ENCODE measurements around the gene COX6A2. TPM values are rescaled to one million over a fixed set of nuclear protein-coding genes. Genes with fewer than 3 reads are reported as not detected.

COX6A2 gene
- total and polyA plus RNA-seq, 2 experiments from 2014 or later = 40.7 to 166 TPM

- Histone ChIP-seq H3K9me3 (ENCODE audit: low read depth) (no peaks in the 10 kb centered on the region), H3K27ac (no peak overlapping the region), H3K4me3 (no peak overlapping the region), H3K27me3 (no peaks in the 10 kb centered on the region), H3K36me3 (no peaks in the 10 kb centered on the region), H3K4me1 (ENCODE audit: low read depth) (no peaks in the 10 kb centered on the region)
- no peak for TF ChIP-seq CTCF (IDR thresholded peaks at IDR 0.05; ENCODE audit: low read depth, low read length)
- DNase-seq (ENCODE audit: low read depth in 1 of 2, low spot score in 1 of 2) = no peak
Measured at GRCh38 chr16:31401436-31401835, 26.7 kb downstream of the COX6A2 start.

DNA sequence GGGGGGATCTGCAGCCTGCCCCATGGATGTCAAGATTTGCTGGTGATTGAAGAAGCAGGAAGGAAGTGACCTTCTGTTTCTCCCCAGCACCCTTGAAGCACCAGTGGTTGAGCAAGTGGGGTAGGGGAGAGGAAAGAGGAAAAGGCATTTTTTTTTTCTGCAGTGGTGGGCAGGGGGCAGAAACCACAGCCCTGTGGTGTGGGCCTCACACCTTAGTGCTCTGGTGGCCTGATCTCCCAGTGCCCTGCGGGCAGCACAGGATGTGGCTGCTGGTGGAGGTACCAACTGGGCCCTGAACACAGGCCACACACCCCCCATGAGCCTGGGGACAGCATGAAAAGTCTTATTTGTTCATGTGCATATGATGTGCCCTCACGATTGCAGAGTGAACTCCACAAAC, 28.0 kb downstream of the COX6A2 start:
- H3K27ac ChIP-seq = no peak overlapping the region

GRCh38 chr16:31397701-31398100, 30.5 kb downstream of the COX6A2 start:
- no peaks in the 10 kb centered on the region for H3K9me3 ChIP-seq (ENCODE audit: low read depth)
- H3K27ac ChIP-seq = no peak overlapping the region
- no peaks in the 10 kb centered on the region for H3K27me3 ChIP-seq
- no peak overlapping the region for H3K4me3 ChIP-seq
- peak in 1 of 2 donors; percentile 7 for DNase-seq (ENCODE audit: low read depth in 1 of 2, low spot score in 1 of 2)
- no peak for TF ChIP-seq CTCF (IDR thresholded peaks at IDR 0.05; ENCODE audit: low read depth, low read length)
- H3K4me1 ChIP-seq (ENCODE audit: low read depth) = no peaks in the 10 kb centered on the region
- H3K36me3 ChIP-seq = no peaks in the 10 kb centered on the region

More for the DNA sequence above, 28.0 kb downstream of the COX6A2 start:
- H3K27me3 ChIP-seq = no peaks in the 10 kb centered on the region
- no peak for TF ChIP-seq CTCF (IDR thresholded peaks at IDR 0.05; ENCODE audit: low read depth, low read length)
- no peak overlapping the region for H3K4me3 ChIP-seq
- H3K9me3 ChIP-seq (ENCODE audit: low read depth) = no peaks in the 10 kb centered on the region
- no peaks in the 10 kb centered on the region for H3K4me1 ChIP-seq (ENCODE audit: low read depth)
- DNase-seq (ENCODE audit: low read depth in 1 of 2, low spot score in 1 of 2) = no peak
- H3K36me3 ChIP-seq = no peaks in the 10 kb centered on the region

DNA sequence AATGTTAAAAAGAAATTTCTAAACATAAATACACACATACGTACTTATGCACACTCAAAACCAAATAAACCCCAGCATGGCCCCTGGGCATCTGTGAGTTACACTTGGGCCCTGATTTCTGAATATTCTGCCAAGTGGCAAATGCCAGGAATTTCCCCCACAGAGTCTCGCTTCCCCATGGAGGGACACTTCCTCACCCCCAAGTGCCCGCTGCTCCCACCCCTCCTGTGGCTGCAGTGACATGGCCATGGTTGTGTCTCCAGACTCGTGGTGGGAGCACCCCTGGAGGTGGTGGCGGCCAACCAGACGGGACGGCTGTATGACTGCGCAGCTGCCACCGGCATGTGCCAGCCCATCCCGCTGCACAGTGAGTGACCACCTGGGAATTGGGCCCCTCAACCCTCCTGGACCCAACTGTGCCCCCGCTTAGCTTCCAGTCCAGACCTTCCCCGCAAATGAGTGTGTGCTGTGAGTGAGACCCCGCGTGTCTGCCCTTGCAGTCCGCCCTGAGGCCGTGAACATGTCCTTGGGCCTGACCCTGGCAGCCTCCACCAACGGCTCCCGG, 31.0 kb downstream of the COX6A2 start:
- H3K27me3 ChIP-seq = no peaks in the 10 kb centered on the region
- no peak for DNase-seq (ENCODE audit: low read depth in 1 of 2, low spot score in 1 of 2)
- TF ChIP-seq CTCF (IDR thresholded peaks at IDR 0.05; ENCODE audit: low read depth, low read length) = no peak
- H3K27ac ChIP-seq = no peak overlapping the region
- H3K4me3 ChIP-seq = no peak overlapping the region
- H3K36me3 ChIP-seq = no peaks in the 10 kb centered on the region
- no peaks in the 10 kb centered on the region for H3K9me3 ChIP-seq (ENCODE audit: low read depth)
- H3K4me1 ChIP-seq (ENCODE audit: low read depth) = no peaks in the 10 kb centered on the region

GRCh38 chr16:31395647-31396046, 32.5 kb downstream of the COX6A2 start:
- Histone ChIP-seq H3K4me3 (no peak overlapping the region), H3K9me3 (ENCODE audit: low read depth) (no peaks in the 10 kb centered on the region), H3K27me3 (no peaks in the 10 kb centered on the region), H3K36me3 (no peaks in the 10 kb centered on the region), H3K27ac (no peak overlapping the region), H3K4me1 (ENCODE audit: low read depth) (no peaks in the 10 kb centered on the region)
- TF ChIP-seq CTCF (IDR thresholded peaks at IDR 0.05; ENCODE audit: low read depth, low read length) = no peak
- no peak for DNase-seq (ENCODE audit: low read depth in 1 of 2, low spot score in 1 of 2)

Measured in cardiac muscle cell (in vitro differentiated cells and primary cell).